Right kidney (tissue), 9 donors: Measurements from ENCODE around the gene PDILT.
A peak's percentile ranks its signal among the peaks of the same experiment; 100 is the strongest.
"Not testable (repeated sequence)": the region's sequence is repeated elsewhere in the genome, so short reads cannot be mapped to it uniquely, and the experiment has no call there.

Experiments used
- DNase-seq: peaks from one replicate; pipeline ENCODE4 v3.0.0-alpha.2; 2016
- long read RNA-seq, 8 donors: transcript quantifications; one replicate each; lab custom pipeline, GENCODE V29; 2026

Gene PDILT, protein sequence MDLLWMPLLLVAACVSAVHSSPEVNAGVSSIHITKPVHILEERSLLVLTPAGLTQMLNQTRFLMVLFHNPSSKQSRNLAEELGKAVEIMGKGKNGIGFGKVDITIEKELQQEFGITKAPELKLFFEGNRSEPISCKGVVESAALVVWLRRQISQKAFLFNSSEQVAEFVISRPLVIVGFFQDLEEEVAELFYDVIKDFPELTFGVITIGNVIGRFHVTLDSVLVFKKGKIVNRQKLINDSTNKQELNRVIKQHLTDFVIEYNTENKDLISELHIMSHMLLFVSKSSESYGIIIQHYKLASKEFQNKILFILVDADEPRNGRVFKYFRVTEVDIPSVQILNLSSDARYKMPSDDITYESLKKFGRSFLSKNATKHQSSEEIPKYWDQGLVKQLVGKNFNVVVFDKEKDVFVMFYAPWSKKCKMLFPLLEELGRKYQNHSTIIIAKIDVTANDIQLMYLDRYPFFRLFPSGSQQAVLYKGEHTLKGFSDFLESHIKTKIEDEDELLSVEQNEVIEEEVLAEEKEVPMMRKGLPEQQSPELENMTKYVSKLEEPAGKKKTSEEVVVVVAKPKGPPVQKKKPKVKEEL
- long read RNA-seq, donor 1: 0 reads
- long read RNA-seq, donor 2: 0 reads
- long read RNA-seq, donor 3: 0 reads
- long read RNA-seq, donor 4: 0 reads
- long read RNA-seq, donor 5: 0 reads
- long read RNA-seq, donor 6: 0 reads
- long read RNA-seq, donor 7: 0 reads
- long read RNA-seq, donor 8: 0 reads

GRCh38 chr16:20404637-20405036, at the start of gene PDILT:
Gene PDILT (minus strand): TSS chr16:20404737. CDS start chr16:20399300, 5,437 bp downstream.
- DNase-seq: no peak

- not testable (repeated sequence) for DNase-seq
These were observed 49.1 kb upstream of the PDILT start for GRCh38 chr16:20453633-20454032.

DNA sequence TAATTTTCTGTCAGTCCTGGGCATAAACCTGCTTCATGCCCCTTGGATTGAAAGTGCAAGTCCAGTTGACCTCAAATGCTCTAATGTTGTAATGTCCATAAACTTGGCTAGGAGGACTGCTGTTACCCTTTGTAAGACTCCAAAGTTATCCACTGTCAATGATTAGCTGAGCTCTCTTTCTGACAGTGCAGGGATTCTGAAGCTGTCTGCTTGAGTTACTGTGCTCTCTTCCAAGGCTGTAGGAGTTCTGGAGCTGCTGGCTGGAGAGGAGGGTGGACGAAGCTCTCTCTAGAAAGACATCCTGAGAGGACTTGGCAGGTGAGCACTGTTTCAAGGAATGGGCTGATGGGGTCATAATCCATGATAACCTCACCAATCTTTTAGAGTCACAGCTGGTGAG, 46.8 kb upstream of the PDILT start, which contains the start of gene ACSM2A:
Gene ACSM2A (plus strand): TSS at position 158 of the 400 bp plus-strand sequence. CDS start 8,594 bp downstream, outside the sequence.
- not testable (repeated sequence) for DNase-seq

DNA sequence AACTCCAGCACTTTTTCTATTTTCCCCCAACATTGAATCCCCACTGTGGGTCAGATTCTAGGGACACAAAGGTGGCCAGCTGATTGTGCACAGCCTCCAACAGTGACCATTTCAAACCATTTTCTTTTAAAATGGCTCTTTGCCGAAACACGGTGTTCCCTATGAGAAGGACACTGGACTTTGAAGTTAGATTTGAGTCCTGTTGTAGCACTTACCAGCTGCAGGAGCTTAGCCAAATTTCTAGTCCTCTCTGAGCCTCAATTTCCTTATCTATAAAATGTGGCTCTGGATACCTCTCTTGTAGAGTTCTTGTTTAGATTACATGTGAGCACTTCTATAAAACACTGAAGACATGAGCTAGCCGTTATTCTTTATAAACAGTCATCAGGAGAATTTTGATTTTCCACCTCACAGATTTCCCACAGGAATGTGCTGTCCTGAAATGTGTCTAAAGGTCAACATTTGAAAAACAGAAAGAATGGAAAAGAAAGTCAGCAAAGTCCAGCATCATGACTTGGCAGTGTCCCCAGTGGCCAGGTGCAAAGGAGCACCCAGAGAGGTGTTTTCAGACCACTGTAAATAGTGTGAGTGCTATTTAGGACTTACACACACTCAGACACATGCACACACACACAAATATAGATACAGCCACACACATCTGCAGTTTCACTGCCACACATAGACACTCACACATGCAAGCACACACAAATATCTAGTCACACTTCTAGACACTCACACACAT, 42.3 kb upstream of the PDILT start:
- not testable (repeated sequence) for DNase-seq

- not testable (repeated sequence) for DNase-seq
These were observed 37.3 kb upstream of the PDILT start for GRCh38 chr16:20441859-20442258.

DNA sequence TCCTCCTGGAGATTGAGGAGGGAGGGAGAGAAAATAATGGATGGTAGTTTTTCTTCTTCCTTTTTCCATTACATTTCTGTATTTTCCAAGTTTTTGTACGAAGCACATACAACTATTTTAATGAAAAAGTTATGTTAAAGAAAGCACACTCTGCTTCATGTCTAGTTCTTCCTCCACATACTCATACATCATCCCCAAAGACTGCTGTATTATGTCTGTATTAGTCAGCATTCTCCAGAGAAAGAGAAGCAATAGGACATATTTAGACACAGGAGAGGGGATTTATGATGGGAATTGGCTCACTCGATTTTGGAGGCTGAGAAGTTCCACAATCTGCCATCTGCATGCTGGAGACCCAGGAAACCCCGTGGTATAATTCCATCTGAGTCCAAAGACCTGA, 36.7 kb upstream of the PDILT start:
- DNase-seq: no peak

DNA sequence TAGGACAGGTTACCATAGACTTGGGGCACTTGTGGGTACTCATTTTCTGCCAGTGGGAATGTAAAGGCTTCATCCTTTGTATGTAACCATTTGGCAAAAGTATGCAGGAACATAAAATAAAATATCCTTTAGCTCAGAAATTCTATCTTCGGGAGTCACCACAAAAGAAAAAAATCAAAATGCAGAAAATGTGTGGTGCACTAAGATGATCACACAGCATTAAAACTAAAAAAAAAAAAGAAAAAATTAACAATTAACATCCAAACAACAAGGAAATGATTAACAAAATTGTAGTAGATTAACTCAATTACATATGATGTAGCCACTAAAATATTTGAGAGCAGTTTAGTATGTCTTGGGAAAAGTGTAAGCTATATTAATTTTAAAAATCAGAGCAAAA, 36.2 kb upstream of the PDILT start:
- DNase-seq: peak; percentile 13

DNA sequence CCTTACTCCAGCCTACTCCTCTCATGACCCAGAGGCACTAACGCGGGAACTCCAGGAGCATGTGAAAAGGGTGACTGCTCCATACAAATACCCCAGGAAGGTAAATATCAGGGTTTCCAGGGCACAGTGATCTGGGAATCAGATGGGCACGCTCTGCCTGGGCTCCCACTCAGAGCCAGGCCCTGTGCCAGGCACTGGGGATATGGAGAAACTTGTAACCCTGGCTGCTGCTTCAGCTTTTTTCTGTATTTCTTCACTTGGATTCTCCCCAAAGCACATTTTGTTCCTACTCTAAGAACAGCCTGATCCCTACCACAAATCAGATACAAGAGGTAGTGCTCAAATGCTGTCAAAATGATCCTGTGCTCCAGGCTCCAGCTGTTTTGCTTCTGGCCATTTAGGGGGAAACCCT, 35.3 kb upstream of the PDILT start:
- not testable (repeated sequence) for DNase-seq

DNA sequence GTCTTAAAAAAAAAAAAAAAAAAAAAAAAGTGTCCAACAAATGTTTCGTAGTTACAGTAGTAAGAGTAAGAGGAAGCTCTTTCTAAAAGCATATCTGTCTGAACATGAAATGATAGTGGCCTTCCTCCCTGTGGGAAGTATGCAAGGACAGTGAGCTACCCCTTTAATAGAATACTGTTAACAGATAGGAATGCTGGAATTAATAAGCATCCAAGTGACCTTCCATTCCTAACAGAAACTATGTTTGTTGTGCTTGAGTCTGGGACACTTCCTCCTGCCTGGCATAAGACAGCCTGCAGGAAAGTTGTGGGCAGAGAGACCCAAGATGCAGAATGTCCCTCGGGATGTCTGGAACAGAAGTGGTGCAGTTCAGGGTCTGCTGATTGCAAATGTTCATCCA, 34.4 kb upstream of the PDILT start:
- DNase-seq: not testable (repeated sequence)

DNA sequence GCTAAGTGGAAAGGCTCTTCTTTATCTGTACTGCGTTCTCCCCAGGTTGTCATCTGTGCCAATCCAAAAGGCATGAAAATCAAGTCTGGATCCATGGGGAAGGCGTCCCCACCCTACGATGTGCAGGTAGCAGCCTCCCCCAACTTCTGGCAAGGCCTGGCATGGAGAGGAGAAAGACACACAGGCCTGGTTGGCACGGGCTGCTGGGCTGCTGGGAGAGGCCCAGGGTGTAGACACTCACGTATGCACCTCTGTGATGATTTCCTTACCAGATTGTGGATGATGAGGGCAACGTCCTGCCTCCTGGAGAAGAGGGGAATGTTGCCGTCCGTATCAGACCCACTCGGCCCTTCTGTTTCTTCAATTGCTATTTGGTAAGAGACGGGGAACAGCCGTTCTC, 26.4 kb upstream of the PDILT start:
- no peak for DNase-seq

GRCh38 chr16:20430480-20430879, 25.9 kb upstream of the PDILT start:
- DNase-seq: not testable (repeated sequence)

DNA sequence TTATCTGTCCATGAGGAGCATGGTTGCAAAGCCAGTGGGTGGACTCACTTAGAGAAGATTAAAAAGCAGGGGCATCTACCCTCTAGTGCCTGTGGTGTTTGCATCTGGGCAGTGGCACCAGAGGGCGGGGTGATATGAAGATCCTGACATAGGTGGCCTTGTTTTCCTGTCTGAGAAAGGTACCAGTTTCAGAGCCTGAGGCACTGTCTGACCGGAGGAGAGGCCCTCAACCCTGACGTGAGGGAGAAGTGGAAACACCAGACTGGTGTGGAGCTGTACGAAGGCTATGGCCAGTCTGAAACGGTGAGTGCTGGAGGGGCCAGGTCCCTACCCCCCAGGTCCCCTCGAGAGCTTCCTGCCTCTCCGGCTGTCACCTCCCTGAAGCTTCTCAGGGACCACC, 25.0 kb upstream of the PDILT start:
- not testable (repeated sequence) for DNase-seq

GRCh38 chr16:20427401-20427797, 22.9 kb upstream of the PDILT start:
- not testable (repeated sequence) for DNase-seq

GRCh38 chr16:20424129-20424866, 19.8 kb upstream of the PDILT start:
- no peak for DNase-seq

GRCh38 chr16:20423772-20424128, 19.2 kb upstream of the PDILT start:
- DNase-seq: not testable (repeated sequence)

DNA sequence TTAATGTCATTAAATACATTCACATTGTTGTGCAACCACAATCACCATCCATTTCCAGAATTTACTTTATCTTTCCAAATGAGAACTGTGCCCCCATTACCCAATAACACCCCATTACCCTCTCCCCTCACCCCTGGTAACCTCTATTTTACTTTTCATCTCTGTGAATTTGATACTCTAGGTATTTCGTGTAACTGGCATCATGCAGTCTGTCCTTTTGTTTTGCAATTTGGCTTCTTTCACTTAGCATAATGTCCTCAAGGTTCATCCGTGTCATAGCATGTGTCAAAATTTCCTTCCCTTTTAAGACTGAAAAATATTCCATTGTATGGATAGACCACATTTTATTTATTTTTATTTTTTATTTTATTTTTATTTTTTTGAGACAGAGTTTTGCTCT, 17.2 kb upstream of the PDILT start:
- not testable (repeated sequence) for DNase-seq

- DNase-seq: not testable (repeated sequence)
These were observed 14.6 kb upstream of the PDILT start for GRCh38 chr16:20419093-20419492.

- no peak for DNase-seq
These were observed 11.0 kb upstream of the PDILT start for GRCh38 chr16:20415541-20415940.

DNA sequence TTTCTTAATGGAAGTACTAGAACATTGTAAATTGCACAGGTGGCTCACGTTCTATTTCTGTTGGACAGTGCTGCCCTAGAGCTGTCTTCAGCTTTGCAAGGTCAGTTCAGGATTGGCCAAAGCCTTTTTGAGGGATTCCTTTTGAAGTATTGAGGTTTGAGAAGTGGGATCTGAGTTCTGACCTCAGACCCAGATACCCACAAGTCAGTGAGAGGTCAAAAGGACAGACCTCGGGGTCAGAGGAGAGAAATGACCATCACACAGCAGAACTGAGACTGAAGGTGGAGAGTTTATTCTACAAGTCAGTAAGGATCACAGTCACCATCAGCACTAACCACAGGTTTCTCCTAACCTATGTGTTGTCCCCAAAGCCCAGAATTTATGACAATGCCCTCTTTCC, 6.5 kb upstream of the PDILT start:
- DNase-seq: no peak

GRCh38 chr16:20410121-20410723, 5.7 kb upstream of the PDILT start:
- DNase-seq: no peak

DNA sequence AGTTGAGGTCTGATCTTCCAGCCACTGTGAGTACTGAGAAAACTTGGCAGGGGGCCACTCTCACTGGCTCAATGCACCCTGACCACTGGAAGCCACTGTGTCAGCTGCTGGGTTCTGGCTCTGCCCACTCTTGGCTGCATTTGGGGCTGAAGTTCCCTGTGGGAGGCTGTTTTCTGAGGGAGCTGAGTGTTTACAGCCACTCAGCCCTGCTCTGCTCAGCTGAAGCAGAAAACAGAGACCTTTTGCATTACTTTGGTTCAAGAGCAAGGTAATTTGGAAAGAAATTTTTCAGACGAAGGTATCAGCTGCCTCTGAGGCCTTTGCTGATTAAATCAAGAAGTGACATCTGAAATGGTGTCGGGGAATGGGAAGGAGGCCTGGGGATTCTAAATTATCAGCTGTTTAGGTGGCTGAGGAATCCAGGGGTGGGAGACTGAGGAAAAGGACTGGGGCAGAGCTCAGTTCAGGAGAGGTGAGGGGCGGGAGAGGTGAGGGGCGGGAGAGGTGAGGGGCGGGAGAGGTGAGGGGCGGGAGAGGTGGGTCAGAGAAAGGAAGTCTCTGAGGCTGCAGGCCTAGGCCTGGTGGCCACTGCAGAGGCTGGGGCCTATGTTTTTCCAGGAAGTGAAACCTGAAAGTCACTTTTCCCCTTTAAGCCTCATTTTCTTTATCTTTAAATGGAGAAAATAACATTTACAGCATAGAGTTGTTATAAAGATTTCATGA, 5.0 kb upstream of the PDILT start, which contains the start of gene ACSM5:
Gene ACSM5 (plus strand): TSS at position 137 of the 723 bp plus-strand sequence. CDS start 1,951 bp downstream, outside the sequence.
- no peak for DNase-seq
